ENCODE measurements around the gene C6orf58.
"Not testable (repeated sequence)": the region's sequence is repeated elsewhere in the genome, so short reads cannot be mapped to it uniquely, and the experiment has no call there.

Gene C6orf58

DNA sequence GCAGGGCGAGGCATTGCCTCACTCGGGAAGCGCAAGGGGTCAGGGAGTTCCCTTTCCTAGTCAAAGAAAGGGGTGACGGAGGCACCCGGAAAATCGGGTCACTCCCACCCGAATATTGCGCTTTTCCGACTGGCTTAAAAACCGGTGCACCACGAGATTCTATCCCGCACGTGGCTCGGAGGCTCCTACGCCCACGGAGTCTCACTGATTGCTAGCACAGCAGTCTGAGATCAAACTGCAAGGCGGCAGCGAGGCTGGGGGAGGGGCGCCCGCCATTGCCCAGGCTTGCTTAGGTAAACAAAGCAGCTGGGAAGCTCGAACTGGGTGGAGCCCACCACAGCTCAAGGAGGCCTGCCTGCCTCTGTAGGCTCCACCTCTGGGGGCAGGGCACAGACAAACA, 16.5 kb downstream of the C6orf58 start:
- DNase-seq: not testable (repeated sequence)

DNA sequence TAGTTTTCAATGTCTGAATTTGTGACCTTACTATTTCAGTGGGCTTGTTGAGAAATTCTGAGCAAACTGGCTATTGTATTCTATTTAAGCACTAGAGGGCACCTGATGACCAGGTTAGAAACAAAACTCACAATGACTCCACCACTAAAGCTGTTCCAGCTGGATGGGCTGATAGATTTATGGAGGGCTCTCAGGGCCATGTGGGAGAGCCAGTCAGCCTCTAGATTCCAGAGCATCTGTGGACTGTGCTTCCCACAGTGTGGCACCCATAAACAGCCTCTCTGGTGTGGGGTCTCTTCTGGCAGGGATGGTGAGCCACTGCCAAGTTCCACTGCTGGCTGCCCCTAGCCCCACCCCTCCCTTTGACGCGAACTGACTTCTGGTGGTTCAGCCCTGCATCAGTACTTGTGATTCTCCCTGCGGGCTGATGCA, 29.2 kb downstream of the C6orf58 start:
- peak; percentile 38 to 62 for DNase-seq

DNA sequence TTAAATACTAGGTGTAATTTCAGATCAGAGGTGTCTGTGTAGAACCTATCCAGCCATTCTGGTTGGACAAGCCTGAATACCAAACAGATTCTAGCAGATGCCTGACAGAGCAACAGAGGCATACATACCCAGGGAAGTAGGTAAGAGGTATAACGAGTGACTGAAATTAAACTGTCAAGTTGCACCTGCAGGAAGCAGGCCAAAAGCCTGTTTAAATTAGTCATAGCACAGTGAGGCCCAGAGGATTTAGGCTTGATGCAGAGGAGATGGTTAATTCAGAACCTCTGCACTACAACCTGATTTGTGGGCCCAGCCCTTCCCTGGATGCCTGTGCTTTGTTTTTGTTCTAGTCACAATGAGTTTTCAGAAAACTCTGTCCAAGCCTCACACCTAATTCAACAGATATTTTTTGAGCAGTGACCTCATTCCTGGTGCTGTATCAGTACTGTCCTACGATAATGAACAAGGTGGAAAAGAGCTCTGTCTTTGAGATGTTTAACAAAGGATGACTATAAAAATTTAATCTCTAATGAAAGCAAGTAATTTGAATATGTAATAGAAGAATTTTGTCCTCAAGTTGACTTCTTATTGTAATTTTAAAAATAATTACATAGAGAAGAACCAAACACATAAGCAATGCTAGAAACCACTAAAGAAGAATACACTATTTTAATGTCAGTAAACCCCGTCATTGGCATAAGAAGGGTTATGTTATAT, 31.7 kb downstream of the C6orf58 start:
- no peak for DNase-seq

DNA sequence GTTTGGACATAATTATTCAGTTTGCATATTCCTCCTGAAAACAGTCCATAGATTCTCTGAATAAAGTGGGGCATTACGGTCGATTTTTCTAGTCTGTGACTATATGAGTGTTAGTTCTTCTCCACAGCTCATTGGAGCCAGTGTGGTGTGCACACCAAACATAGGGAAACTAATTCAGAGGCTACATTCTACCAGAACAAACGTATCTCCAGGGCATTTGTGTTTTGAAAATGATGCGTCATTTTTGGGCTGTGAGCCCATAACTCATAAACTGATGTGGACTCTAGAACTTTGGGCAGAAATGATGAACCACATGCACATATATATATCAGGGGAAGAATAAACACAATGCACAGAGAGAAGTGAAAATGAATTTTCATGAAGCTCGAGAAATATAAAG, 41.8 kb downstream of the C6orf58 start:
- no peak for DNase-seq

DNA sequence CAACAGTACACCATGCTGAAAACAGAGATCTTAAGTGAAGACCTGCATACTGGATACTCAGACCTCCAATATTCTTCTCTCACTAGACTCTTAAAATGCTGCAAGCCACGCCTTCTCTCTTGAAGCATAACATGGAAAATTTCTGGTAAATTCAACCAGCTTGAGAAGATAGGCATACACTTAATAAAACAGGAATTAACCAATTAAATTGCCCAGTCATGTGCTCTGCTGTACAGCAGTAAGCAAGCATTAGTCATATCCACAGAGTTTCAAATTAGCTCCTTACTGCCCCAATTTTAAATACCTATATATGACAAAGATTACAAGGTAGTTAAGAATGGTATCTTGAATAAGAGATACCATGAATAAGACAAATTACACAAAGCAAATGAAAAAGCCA, 53.8 kb downstream of the C6orf58 start:
- DNase-seq: no peak

DNA sequence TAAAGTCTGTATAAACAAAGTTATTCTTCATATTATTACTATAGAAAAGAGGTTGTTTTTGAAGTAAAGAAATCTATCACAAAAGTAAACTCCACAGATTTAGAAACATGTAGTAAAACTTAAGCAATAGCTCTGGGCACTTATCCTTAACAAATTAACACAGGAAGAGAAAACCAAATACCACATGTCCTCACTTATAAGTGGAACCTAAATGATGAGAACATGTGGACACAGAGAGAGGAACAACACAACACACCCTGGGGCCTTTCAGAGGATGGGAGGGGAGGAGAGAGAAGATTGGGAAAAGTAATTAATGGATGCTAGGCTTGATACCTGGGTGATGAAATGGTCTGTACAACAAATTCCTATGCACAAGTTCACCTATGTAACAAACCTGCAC, 57.2 kb downstream of the C6orf58 start:
- DNase-seq: no peak

DNA sequence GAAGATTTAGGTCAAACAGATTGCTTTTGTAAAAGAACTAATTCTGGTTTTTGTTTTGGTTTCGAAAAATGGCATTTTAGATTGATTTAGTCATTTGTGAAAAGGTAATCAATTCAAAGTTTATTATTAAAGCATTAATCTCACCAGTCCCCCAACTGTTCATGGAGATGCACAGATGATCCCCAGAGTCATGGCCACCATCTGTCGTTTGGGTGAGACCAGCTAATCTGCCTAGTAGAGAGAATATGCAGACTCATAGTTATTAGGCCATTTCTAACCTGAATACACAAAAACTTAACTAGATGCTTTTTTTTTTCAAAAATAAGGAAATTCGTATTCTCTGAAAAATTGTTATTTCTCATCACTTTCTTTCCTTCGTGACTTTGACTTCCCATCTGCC, 58.1 kb downstream of the C6orf58 start:
- DNase-seq: no peak

DNA sequence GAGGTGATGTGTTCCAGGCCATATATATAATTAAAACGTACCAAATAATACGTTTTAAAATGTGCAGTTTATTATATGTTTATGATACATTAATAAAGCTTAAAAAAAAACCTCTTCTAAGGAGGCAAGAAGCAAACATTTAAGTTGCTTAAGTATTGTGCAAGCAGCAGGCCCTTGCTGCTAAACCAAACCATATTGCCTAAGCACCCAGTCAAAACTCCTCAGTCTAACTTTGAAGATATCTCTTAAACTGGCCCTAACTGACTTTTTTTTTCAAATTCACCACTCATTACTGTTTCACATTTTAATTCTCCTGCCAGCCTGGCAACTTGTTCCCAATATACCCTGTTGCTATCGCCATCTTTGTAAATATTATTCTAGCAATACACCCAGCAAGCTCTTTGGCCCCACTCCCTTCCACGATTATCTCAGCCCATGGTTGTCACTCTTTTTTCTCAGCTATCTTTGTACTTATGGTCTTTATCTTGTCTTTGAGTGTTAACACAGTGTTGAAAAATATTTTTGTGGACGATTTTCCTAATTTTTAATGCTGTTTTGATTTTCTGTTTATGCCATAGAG, 60.9 kb downstream of the C6orf58 start:
- DNase-seq: no peak

All from NCI-H446 (cell line).